ENCODE results near the gene FTCDNL1. TPM values are rescaled to one million over a fixed set of nuclear protein-coding genes. Genes with fewer than 3 reads are reported as not detected.

FTCDNL1 gene
- total RNA-seq, 4 donors from 2014 or later = 1.9 to 4.5 (median 3.0) TPM

DNA sequence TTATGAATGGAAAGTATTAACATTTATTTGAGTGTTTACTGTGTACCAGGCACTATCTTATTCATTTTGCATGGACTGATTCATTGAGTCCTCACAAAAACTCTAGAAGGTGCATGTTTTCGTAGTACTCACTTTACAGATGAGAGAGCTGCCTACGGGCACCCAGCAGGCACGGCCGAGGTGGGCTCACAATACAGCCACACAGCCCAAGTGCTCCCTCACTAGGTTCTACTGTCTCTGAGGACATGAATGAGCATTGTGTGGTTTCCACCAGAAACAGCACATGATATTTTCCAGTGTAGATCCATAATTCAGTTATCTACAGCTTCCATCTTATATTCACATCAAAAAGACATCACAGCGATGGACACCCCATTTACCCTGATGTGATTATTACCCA lies 101.4 kb downstream of the FTCDNL1 start:
- ATAC-seq (ENCODE audit: low FRiP score) = no peak
- DNase-seq (ENCODE audit: low spot score) = no peak
- no peak for TF ChIP-seq CTCF (IDR thresholded peaks at IDR 0.05)

DNA sequence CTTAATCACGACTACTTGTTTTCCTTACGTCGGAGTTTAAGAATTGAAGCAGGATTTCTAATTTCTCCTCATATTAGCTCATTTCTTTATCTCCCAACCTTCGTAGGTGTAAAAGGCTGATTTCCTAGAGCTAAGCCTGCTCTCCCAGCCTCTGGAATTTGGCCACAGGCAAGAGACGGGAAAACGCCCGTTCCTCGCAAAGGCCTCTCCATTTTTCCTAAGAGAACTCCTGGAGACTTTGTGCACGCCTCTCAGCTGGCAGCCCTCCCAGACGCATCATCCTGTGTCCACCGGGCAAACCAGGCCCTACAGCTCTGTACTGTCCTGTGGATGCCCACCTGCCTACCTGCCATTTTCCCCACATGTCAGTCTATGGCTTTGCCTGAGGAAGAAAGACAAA lies 106.3 kb downstream of the FTCDNL1 start:
- DNase-seq (ENCODE audit: low spot score) = no peak
- no peak for ATAC-seq (ENCODE audit: low FRiP score)
- no peak for TF ChIP-seq CTCF (IDR thresholded peaks at IDR 0.05)

- no peak for ATAC-seq (ENCODE audit: low FRiP score)
- no peak for TF ChIP-seq CTCF (IDR thresholded peaks at IDR 0.05)
These were observed 106.7 kb downstream of the FTCDNL1 start for GRCh38 chr2:199744260-199744659.

DNA sequence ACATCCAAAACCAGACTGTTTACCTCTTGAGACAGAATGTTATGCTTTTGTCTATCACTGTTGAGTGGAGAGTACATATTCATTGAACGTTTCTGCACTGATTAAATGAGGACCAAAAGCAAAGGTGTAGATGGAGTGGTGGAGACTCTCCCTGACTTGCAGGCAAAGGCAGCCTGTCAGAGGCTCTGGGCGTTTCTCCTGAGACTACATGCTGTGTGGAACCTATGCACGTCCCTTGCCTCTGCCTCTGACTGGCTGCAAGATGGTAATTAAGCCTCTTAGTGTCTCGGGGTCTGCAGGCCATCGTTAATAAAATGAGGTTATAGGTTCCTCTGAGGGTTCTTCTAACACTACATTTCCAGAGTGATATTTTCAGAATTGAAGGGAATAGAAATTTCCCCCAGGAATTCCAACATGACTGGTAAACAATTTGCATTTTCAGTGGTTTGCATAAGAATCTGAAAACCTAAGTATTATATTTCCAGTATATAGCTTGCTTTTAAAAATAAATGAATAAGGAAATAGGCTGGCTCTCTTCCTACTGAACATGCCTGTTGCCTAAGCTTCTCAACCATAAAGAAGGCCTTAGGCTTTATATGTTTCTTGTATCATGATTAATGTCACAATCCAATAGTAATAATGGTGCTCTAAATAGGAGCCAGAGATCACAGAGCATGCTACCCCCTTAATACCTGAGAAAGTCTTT lies 107.4 kb downstream of the FTCDNL1 start:
- no peak for TF ChIP-seq CTCF (IDR thresholded peaks at IDR 0.05)
- DNase-seq (ENCODE audit: low spot score) (no peak), ATAC-seq (ENCODE audit: low FRiP score) (no peak)

More at GRCh38 chr2:199744260-199744659, 106.7 kb downstream of the FTCDNL1 start:
- DNase-seq (ENCODE audit: low spot score) = no peak

DNA sequence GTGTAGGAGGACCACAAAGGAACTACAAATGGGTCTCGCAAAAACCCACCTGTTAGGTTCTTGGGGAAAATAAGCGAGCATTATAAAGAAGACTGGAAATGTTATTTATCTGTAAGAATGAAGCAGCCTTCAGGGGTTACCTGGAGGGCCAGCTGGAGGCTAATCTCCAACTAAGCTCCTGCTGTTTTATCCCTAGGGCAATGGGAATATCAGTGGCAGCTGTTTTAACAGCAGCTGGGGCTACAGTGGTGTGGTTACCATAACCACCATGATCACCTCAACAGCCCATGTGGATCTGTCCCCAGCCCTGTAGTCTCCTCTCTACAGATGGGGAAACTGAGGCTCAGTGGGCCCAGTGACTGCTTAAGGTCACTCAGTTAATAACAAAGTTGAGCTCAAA lies 108.1 kb downstream of the FTCDNL1 start:
- no peak for ATAC-seq (ENCODE audit: low FRiP score)
- DNase-seq (ENCODE audit: low spot score) = no peak
- no peak for TF ChIP-seq CTCF (IDR thresholded peaks at IDR 0.05)

DNA sequence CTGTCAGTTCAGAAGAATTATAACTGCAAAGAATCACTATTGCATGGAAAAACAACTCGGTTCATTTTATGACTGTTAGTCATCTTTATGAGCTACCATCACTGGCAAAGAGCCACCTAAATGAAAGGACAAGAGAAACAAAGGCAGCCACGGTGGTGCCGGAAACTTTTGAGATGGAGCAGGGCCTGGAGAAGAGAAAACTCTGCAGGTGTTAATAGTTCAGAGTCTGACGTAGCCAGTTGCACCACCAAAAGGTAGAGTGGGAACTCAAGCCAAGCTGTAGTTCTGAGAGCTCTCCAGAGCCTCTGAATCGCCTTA lies 110.9 kb downstream of the FTCDNL1 start:
- TF ChIP-seq CTCF (IDR thresholded peaks at IDR 0.05) = no peak
- DNase-seq (ENCODE audit: low spot score) (no peak), ATAC-seq (ENCODE audit: low FRiP score) (no peak)

- DNase-seq (ENCODE audit: low spot score) (peak; percentile 82), ATAC-seq (ENCODE audit: low FRiP score) (no peak)
- TF ChIP-seq CTCF (IDR thresholded peaks at IDR 0.05) = peak in 2 of 3 donors; percentile 32 to 83
These were observed 111.4 kb downstream of the FTCDNL1 start for GRCh38 chr2:199739413-199740110.

Measured in omental fat pad (tissue), 4 donors.